NOMO-1 treated with dmso at 0.1 percent for 144 hours (cell line): Measurements from ENCODE around the gene PTPRA.
A peak's percentile ranks its signal among the peaks of the same experiment; 100 is the strongest.

Source experiments
- DNase-seq: peaks from one replicate; lab custom pipeline; 2025; ENCODE audit not compliant: unreplicated experiment; lab: John Stamatoyannopoulos, UW

The PTPRA gene

GRCh38 chr20:2921506-2921905 is 48.2 kb downstream of the PTPRA start:
- no peak for DNase-seq

DNA sequence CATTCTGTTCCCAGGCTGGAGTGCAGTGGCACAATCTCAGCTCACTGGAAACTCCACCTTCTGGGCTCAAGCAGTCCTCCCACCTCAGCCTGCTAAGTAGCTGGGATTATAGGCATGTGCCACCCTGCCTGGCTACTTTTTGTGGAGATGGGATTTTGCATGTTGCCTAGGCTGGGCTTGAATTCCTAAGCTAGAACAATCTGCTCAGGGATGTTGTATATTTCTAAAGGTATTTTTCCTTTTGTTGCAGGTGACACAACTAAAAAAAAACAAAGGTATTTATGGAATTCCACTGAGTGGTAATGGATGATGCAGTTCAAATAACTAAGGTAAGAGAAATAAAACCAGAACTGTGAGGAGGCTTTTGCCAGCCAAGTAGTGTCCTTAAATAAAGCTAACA is 49.7 kb downstream of the PTPRA start:
- no peak for DNase-seq

GRCh38 chr20:2930538-2930937 is 57.3 kb downstream of the PTPRA start:
- DNase-seq = no peak

DNA sequence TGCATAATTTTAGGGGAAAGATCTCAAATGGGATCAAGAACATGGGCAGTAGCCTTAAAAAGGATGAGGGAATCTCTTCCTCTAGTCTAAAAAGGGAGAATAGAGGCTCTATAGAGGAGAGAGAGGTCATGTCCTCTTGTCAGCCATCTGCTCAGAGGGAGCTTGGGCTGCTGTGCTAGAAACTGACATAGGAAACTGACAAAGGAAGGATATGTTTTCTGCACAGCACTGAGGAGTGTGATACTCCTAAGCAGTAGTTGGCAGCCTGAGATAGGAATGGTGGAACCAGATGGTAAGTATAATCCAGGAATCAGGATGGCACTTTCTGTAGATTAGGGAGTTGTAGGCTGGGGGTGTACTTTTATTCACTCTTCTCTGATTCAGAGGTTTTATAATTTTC is 59.2 kb downstream of the PTPRA start:
- no peak for DNase-seq

GRCh38 chr20:2937902-2938301 is 64.6 kb downstream of the PTPRA start:
- no peak for DNase-seq

- DNase-seq = no peak
These were observed 69.2 kb downstream of the PTPRA start for GRCh38 chr20:2942439-2942838.

- peak; percentile 34 for DNase-seq
These were observed 74.0 kb downstream of the PTPRA start for GRCh38 chr20:2946988-2947961.

GRCh38 chr20:2948968-2949367 is 75.7 kb downstream of the PTPRA start:
- DNase-seq = no peak

DNA sequence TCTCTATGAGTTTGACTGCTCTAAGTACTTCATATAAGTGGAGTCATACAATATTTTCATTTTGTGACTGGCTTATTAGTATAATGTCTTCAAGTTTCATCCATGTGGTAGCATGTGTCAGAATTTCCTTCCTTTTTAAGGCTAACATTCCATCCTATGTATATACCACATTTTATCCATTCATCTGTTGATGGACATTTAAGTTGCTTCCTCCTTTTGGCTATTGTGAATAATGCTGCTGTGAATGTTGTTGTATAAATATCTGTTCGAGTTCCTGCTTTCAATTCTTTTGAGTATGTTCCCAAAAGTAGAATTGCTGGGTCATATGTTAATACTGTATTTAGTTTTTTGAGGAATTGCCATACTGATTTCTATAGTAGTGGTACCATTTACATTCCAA is 79.5 kb downstream of the PTPRA start:
- no peak for DNase-seq

DNA sequence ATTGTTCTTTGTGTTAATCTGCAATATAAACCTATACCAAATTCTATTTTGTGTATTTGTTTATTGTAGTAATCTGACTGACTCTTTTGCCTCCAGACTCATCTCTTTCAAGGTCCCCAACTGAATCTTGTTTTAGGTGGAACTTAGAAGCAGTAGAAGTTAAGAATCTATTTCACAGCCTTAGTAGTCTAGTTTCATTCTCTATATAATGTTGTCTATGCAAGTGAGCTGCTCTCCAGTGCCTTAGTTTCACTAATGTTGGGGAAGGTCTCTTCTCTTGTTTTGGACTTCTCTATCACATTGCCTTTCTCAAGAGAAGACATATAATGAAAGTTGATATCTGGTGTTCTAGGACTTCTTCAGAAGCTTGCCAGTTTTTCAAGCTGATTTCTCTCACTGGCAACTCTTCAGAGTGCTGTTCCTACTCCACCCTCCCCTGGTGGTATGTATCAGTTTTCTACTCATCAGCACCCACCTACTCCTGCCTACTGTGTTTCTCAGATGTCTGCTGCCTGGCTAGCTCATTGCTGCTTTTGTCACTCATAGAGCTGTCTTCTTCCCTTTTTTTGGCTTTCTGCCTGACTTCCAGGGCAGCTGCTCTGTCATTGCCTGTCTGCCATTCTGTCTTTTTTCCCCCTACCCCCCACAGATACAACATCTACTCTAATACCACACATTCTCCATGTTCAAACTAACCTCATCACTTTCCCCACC is 82.1 kb downstream of the PTPRA start:
- DNase-seq = no peak

- no peak for DNase-seq
These were observed 83.2 kb downstream of the PTPRA start for GRCh38 chr20:2956480-2956879.

- no peak for DNase-seq
These were observed 94.6 kb downstream of the PTPRA start for GRCh38 chr20:2967841-2968240.

DNA sequence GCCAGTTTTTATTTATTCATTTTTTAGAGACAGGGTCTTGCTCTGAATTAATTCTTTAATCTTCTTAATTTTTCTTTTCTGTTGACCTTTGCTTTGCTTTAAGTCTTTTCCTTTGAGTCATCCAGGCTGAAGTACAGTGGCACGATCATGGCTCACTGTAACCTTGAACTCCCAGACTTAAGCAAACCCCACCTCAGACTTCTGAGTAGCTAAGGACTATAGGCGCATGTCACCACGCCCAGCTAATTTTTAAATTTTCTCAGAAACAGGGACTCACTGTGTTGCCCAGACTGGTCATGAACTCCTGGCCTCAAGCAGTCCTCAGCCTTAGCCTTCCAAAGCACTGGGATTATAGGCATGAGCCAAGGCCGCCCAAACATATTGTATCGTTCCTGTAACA is 98.8 kb downstream of the PTPRA start:
- DNase-seq = no peak

- DNase-seq = no peak
These were observed 100.3 kb downstream of the PTPRA start for GRCh38 chr20:2973574-2973973.

DNA sequence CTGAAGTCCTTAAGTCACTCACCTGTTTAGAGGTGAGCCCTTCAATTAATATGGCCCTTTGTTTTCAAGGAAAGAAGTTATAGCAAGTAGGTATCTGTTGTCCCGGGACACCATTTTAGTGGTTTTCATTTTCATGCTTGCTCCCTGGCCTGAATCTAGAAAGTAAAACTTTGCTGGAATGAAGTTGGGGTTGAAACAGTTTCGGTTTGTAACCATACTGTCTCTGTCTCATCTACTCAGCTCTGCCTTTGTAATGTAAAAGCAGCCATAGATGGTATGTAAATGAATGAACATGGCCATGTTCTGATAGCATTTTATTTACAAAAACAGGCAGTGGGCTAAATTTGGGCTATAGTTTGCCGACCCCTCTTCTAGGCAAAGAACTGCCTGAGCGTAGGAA is 105.2 kb downstream of the PTPRA start:
- no peak for DNase-seq

- no peak for DNase-seq
These were observed 108.4 kb downstream of the PTPRA start for GRCh38 chr20:2981646-2982045.

GRCh38 chr20:2983508-2983907 is 110.2 kb downstream of the PTPRA start:
- DNase-seq = no peak

- no peak for DNase-seq
These were observed 110.8 kb downstream of the PTPRA start for GRCh38 chr20:2984028-2984501.

GRCh38 chr20:2984956-2985661 is 111.8 kb downstream of the PTPRA start:
- DNase-seq = no peak

DNA sequence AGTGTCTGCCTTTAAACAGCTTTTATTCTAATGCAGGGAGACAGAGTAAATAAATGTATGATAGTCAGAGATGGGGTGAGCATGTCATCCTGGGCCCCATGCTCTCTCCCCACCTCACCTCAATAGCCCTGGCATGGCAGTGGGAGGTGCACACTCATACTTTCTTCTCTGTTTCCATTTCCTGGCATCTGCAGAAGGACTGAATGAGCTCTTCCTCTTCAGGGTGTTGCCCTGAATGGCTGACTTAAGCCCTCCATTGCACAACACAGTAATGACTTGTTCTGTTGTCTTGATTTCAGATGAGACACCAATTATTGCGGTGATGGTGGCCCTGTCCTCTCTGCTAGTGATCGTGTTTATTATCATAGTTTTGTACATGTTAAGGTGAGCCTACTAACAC is 113.2 kb downstream of the PTPRA start:
- peak; percentile 79 for DNase-seq

DNA sequence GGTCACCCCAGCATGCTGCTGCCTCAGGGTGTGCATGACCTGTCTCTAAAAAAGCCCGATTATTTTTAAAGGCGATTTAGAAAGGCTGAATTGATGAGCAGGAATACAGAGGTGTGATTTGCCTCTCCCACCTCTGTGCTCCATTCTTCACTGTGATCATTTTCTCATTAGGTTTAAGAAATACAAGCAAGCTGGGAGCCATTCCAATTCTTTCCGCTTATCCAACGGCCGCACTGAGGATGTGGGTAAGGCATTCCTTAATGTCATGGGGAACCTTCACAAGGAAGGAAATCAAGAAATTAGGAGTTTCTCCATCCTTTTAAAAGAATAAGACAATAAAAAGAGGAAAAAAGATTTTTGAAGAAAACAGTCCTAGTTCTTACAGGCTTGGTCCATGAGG is 114.6 kb downstream of the PTPRA start:
- DNase-seq = no peak
